ENCODE data around the gene EXOC3L2. TPM values are rescaled to one million over a fixed set of nuclear protein-coding genes. Genes with fewer than 3 reads are reported as not detected.
A peak's percentile ranks its signal among the peaks of the same experiment; 100 is the strongest.

The EXOC3L2 gene
- total RNA-seq, 1 experiment from 2014 or later, result not detected

DNA sequence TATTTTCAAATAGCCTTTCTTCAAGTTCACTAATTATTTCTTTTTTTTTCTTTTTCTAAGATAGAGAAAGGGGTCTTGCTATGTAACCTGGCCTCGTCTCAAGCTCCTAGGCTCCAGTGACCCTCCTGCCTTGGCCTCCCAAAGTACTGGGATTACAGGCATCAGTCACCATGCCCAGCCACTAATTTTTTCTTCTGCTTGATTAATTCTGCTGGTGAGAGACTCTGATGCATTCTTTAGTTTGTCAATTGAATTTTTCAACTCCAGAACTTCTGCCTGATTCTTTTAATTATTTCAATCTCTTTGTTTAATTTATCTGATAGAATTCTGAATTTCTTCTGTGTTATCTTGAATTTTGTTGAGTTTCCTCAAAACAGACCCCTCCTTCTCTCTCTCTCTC is 55.2 kb downstream of the EXOC3L2 start:
- Histone ChIP-seq H3K27me3 (ENCODE audit: low read length) (no peaks in the 10 kb centered on the region), H2AFZ (ENCODE audit: low read length) (no peak overlapping the region), H3K36me3 (ENCODE audit: low read depth, low read length) (no peaks in the 10 kb centered on the region), H3K79me2 (ENCODE audit: low read length) (no peaks in the 10 kb centered on the region), H3F3A (ENCODE audit: low read length, unreplicated experiment) (no peaks in the 10 kb centered on the region), H3K9me2 (replicated peaks; ENCODE audit: low read length) (no peaks in the 10 kb centered on the region), H3K4me1 (ENCODE audit: insufficient read depth, low read length) (peaks cover 4% of the 10 kb centered on the region; the same call in 1 of the 2 replicates), H3K27ac (ENCODE audit: low read length) (no peak overlapping the region), H4K20me1 (ENCODE audit: low read length) (no peaks in the 10 kb centered on the region), H3K9ac (ENCODE audit: low read length) (no peak overlapping the region), H3K4me2 (ENCODE audit: low read length) (no peak overlapping the region), H3K9me3 (ENCODE audit: low read length) (no peaks in the 10 kb centered on the region), H3K4me3 (ENCODE audit: low read length) (no peak overlapping the region)
- ChIA-PET CTCF (no interaction called here), POLR2A (ENCODE audit: unreplicated experiment) (no interaction called here)
- ATAC-seq, result no peak
- no TSS peak for BruUV-seq (replicated peaks)
- no peak for DNase-seq
- intact Hi-C loops (cut with micrococcal nuclease), result no loop called here
- TF ChIP-seq, protein P1, sequence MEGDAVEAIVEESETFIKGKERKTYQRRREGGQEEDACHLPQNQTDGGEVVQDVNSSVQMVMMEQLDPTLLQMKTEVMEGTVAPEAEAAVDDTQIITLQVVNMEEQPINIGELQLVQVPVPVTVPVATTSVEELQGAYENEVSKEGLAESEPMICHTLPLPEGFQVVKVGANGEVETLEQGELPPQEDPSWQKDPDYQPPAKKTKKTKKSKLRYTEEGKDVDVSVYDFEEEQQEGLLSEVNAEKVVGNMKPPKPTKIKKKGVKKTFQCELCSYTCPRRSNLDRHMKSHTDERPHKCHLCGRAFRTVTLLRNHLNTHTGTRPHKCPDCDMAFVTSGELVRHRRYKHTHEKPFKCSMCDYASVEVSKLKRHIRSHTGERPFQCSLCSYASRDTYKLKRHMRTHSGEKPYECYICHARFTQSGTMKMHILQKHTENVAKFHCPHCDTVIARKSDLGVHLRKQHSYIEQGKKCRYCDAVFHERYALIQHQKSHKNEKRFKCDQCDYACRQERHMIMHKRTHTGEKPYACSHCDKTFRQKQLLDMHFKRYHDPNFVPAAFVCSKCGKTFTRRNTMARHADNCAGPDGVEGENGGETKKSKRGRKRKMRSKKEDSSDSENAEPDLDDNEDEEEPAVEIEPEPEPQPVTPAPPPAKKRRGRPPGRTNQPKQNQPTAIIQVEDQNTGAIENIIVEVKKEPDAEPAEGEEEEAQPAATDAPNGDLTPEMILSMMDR (conservative IDR thresholded peaks at IDR 0.05; ENCODE audit: low read depth, low read length), result no peak
- TF ChIP-seq EZH2phosphoT487 (IDR thresholded peaks at IDR 0.05; ENCODE audit: borderline replicate concordance, low read length) (no peak), EZH2 (IDR thresholded peaks at IDR 0.05; ENCODE audit: low read length, unreplicated experiment) (no peak)

DNA sequence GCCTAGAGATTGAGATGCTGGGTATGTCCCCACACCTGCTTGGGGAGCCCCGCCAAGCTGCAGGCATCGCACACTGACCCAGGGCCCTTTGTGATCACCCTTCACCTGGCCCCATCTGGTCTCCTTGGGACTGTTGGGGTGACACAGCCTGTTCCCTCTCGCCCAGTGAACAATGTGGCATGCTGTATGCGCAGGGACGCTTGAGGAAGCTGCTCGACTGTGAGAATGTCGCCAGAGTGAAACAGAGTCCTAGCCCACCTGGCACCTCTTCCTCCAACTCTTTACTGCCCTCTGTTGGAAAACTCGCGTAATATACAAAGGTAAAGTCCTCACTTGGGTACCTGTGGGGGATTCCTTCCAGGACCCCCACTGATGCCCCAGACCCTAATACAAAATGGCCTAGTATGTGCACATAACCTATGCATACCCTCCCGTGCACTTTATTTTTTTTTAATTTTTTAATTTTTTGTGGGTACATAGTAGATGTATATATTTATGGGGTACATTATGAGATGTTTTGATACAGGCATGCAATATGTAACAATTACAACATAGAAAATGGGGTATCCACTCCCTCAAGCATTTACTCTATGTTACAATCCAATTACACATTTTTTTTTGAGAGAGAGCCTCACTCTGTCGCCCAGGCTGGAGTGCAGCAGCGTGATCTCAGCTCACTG is 57.6 kb downstream of the EXOC3L2 start:
- DNase-seq, result peak; percentile 14
- intact Hi-C loops (cut with micrococcal nuclease), result no loop called here

More for the DNA sequence above, 57.6 kb downstream of the EXOC3L2 start:
- BruUV-seq (replicated peaks), result no TSS peak
- ChIA-PET POLR2A (ENCODE audit: unreplicated experiment) (no interaction called here), CTCF (interaction anchor here (0.6 kb wide), 1 partner anchor 33 kb away, joined by 4 read pairs; no protein-coding TSS in a partner anchor)
- Histone ChIP-seq H2AFZ (ENCODE audit: low read length) (no peak overlapping the region), H3K9me3 (ENCODE audit: low read length) (no peaks in the 10 kb centered on the region), H4K20me1 (ENCODE audit: low read length) (no peaks in the 10 kb centered on the region), H3K36me3 (ENCODE audit: low read depth, low read length) (no peaks in the 10 kb centered on the region), H3K27me3 (ENCODE audit: low read length) (no peaks in the 10 kb centered on the region), H3K4me3 (ENCODE audit: low read length) (no peak overlapping the region), H3K79me2 (ENCODE audit: low read length) (no peaks in the 10 kb centered on the region), H3K9ac (ENCODE audit: low read length) (no peak overlapping the region), H3K4me2 (ENCODE audit: low read length) (no peak overlapping the region), H3K4me1 (ENCODE audit: insufficient read depth, low read length) (peaks cover 4% of the 10 kb centered on the region; the same call in 1 of the 2 replicates), H3K9me2 (replicated peaks; ENCODE audit: low read length) (no peaks in the 10 kb centered on the region), H3F3A (ENCODE audit: low read length, unreplicated experiment) (no peaks in the 10 kb centered on the region), H3K27ac (ENCODE audit: low read length) (no peak overlapping the region)
- no peak for TF ChIP-seq EZH2 (IDR thresholded peaks at IDR 0.05; ENCODE audit: low read length, unreplicated experiment)
- TF ChIP-seq, protein P1 (conservative IDR thresholded peaks at IDR 0.05; ENCODE audit: low read depth, low read length), result peak; percentile 56
- ATAC-seq, result no peak
